ENCODE results near the gene HEATR9. TPM values are rescaled to one million over a fixed set of nuclear protein-coding genes. Genes with fewer than 3 reads are reported as not detected.

HEATR9 gene
- polyA plus RNA-seq, 1 of the 3 experiments (the other 2 are of a cell fraction), result not detected

- TF ChIP-seq MXI1 (IDR thresholded peaks at IDR 0.05; ENCODE audit: low read depth, low read length), result no peak
Measured at GRCh38 chr17:35894206-35894605, 25.5 kb upstream of the HEATR9 start (continued).

- Histone ChIP-seq H3K27me3 (ENCODE audit: insufficient read depth) (no peaks in the 10 kb centered on the region), H3K79me2 (ENCODE audit: insufficient read depth) (no peaks in the 10 kb centered on the region), H2AFZ (ENCODE audit: low read depth) (no peak overlapping the region), H3K9me3 (no peaks in the 10 kb centered on the region), H3K36me3 (replicated peaks in 1 of 2; ENCODE audit: control insufficient read depth in 1 of 2, insufficient read depth in 2 of 2, low read length in 1 of 2) (no peaks in the 10 kb centered on the region), H3K9ac (no peak overlapping the region), H3K4me3 (ENCODE audit: low read depth in 2 of 2, low read length in 1 of 2) (no peak overlapping the region), H3K4me1 (ENCODE audit: control insufficient read depth in 1 of 2, insufficient read depth in 2 of 2, low read depth in 1 of 2, low read length in 1 of 2) (peaks cover 4 to 8% of the 10 kb centered on the region in 2 experiments; a peak in 2 of 4 replicates), H3K9me2 (no peaks in the 10 kb centered on the region), H3K27ac (ENCODE audit: low read depth in 2 of 2, low read length in 1 of 2) (no peak overlapping the region), H3F3A (replicated peaks; ENCODE audit: insufficient read depth) (no peaks in the 10 kb centered on the region), H3K4me2 (no peak overlapping the region), H4K20me1 (ENCODE audit: insufficient read depth) (no peaks in the 10 kb centered on the region)
- ChIA-PET CTCF (interaction anchor here (0.8 kb wide), 1 partner anchor 129 kb away, joined by 3 read pairs; no protein-coding TSS in a partner anchor), POLR2A (no interaction called here)
- TF ChIP-seq GATA2 (CRISPR knock-in tag; IDR thresholded peaks at IDR 0.05) (no peak), ELF1 (IDR thresholded peaks at IDR 0.05) (no peak), FOXJ3 (CRISPR knock-in tag; IDR thresholded peaks at IDR 0.05) (no peak), IRF3 (IDR thresholded peaks at IDR 0.05; ENCODE audit: low read depth, low read length) (no peak), RXRA (IDR thresholded peaks at IDR 0.05; ENCODE audit: borderline replicate concordance, low read depth) (no peak)
- WGBS (ENCODE audit: low lambda C conversion rate), result 87% methylated on average over 4 of the region's 4 CpGs
- DNase-seq, result no peak
Measured at GRCh38 chr17:35893751-35894150, 25.1 kb upstream of the HEATR9 start.

- Histone ChIP-seq H2AFZ (ENCODE audit: low read depth) (no peak overlapping the region), H3K4me3 (ENCODE audit: low read depth in 2 of 2, low read length in 1 of 2) (no peak overlapping the region), H3K4me1 (ENCODE audit: control insufficient read depth in 1 of 2, insufficient read depth in 2 of 2, low read depth in 1 of 2, low read length in 1 of 2) (peaks cover 4 to 8% of the 10 kb centered on the region in 2 experiments; a peak in 2 of 4 replicates), H3K27ac (ENCODE audit: low read depth in 2 of 2, low read length in 1 of 2) (no peak overlapping the region), H3K79me2 (ENCODE audit: insufficient read depth) (no peaks in the 10 kb centered on the region), H3K27me3 (ENCODE audit: insufficient read depth) (no peaks in the 10 kb centered on the region), H3K9ac (no peak overlapping the region), H3F3A (replicated peaks; ENCODE audit: insufficient read depth) (no peaks in the 10 kb centered on the region), H3K36me3 (replicated peaks in 1 of 2; ENCODE audit: control insufficient read depth in 1 of 2, insufficient read depth in 2 of 2, low read length in 1 of 2) (no peaks in the 10 kb centered on the region), H3K9me2 (no peaks in the 10 kb centered on the region), H4K20me1 (ENCODE audit: insufficient read depth) (no peaks in the 10 kb centered on the region), H3K9me3 (no peaks in the 10 kb centered on the region), H3K4me2 (no peak overlapping the region)
- POLR2A ChIA-PET, result no interaction called here
- CTCF ChIA-PET, result interaction anchor here (0.7 kb wide), 2 partner anchors 44 to 1531 kb away, joined by 3 read pairs; no protein-coding TSS in a partner anchor
- no peak for DNase-seq
- no peak for TF ChIP-seq RCOR1 (IDR thresholded peaks at IDR 0.05; ENCODE audit: low read length)
- no peak for TF ChIP-seq YY1 (IDR thresholded peaks at IDR 0.05; ENCODE audit: low read depth)
- TF ChIP-seq CTCF (IDR thresholded peaks at IDR 0.05), result no peak
- TF ChIP-seq USF2 (IDR thresholded peaks at IDR 0.05; ENCODE audit: borderline replicate concordance, low read depth, low read length), result no peak
- TF ChIP-seq ZBTB33 (IDR thresholded peaks at IDR 0.05; ENCODE audit: borderline replicate concordance, low read depth), result no peak
- TF ChIP-seq RFX5 (IDR thresholded peaks at IDR 0.05; ENCODE audit: low read length), result no peak
- TF ChIP-seq TCF12 (IDR thresholded peaks at IDR 0.05), result no peak
- TF ChIP-seq ELF1 (IDR thresholded peaks at IDR 0.05), result no peak
- TF ChIP-seq MEF2A (IDR thresholded peaks at IDR 0.05; ENCODE audit: borderline replicate concordance, low read depth), result no peak
- TF ChIP-seq PBX3 (IDR thresholded peaks at IDR 0.05), result no peak
- WGBS (ENCODE audit: low lambda C conversion rate), result 53% methylated on average over 6 of the region's 6 CpGs
Measured at GRCh38 chr17:35892091-35893035, 23.7 kb upstream of the HEATR9 start.
